CD4-positive, alpha-beta T cell (primary cell): ENCODE results near the gene CCDC70. TPM values are rescaled to one million over a fixed set of nuclear protein-coding genes. Genes with fewer than 3 reads are reported as not detected.
A peak's percentile ranks its signal among the peaks of the same experiment; 100 is the strongest.
"Not testable (repeated sequence)": the region's sequence is repeated elsewhere in the genome, so short reads cannot be mapped to it uniquely, and the experiment has no call there.

ENCODE experiments used
- ATAC-seq: fragments of 200-7000 bp; cut with Tn5 transposase; one replicate; pipeline ENCODE4 v1.10.0; 2022; ENCODE audit warnings: mild to moderate bottlenecking; ENCODE audit not compliant: poor library complexity
- CTCF ChIA-PET: fragments of 350-600 bp; sonication (Branson Sonifier 250); formaldehyde crosslinking; loops from one replicate; lab custom pipeline; 2021; ENCODE audit warnings: antibody characterized with exemption, inconsistent platforms; lab: Charles Lee
- POLR2A ChIA-PET: fragments of 350-600 bp; sonication (Branson Sonifier 250); formaldehyde crosslinking; loops from one replicate; lab custom pipeline; 2021; ENCODE audit warnings: antibody characterized with exemption, inconsistent platforms; lab: Charles Lee
- DNase-seq, 14 experiments: peaks; one replicate each; pipeline ENCODE4 v3.0.0-alpha.2; 2013 to 2020; ENCODE audit warnings: mixed read lengths in 2 of 14
- H3K27ac ChIP-seq, 2 donors: one replicate each; pipeline versions ENCODE4 v1.5.1 to v1.7.0; 2013; ENCODE audit warnings: low read length in 2 of 2, low read depth in 1 of 2, mild to moderate bottlenecking in 1 of 2
- H3K27me3 ChIP-seq, 2 experiments: 1 replicate in 1 of 2; 2 replicates in 1 of 2; pipeline versions ENCODE4 v1.6.1 to v1.7.0; 2013; ENCODE audit warnings: low read length in 2 of 2, control low read depth in 1 of 2, mild to moderate bottlenecking in 1 of 2, moderate library complexity in 1 of 2; ENCODE audit not compliant: insufficient read depth in 2 of 2, control insufficient read depth in 1 of 2
- H3K36me3 ChIP-seq: one replicate; pipeline ENCODE4 v1.6.1; 2013; ENCODE audit warnings: low read length, control low read depth; ENCODE audit not compliant: insufficient read depth
- H3K4me1 ChIP-seq: one replicate; pipeline ENCODE4 v1.6.1; 2013; ENCODE audit warnings: low read length, control low read depth; ENCODE audit not compliant: insufficient read depth
- H3K4me3 ChIP-seq: one replicate; pipeline ENCODE4 v1.5.1; 2013; ENCODE audit warnings: mild to moderate bottlenecking, low read length, moderate library complexity
- H3K9me3 ChIP-seq, 2 experiments: 1 replicate in 1 of 2; 2 replicates in 1 of 2; pipeline versions ENCODE4 v1.6.1 to v1.7.0; 2013; ENCODE audit warnings: low read length in 2 of 2, mild to moderate bottlenecking in 2 of 2, control low read depth in 1 of 2, moderate library complexity in 1 of 2; ENCODE audit not compliant: control insufficient read depth in 1 of 2, insufficient read depth in 1 of 2
- H3K27ac Mint-ChIP-seq: one replicate; pipeline ENCODE4 v1.8.0; 2020; ENCODE audit warnings: mixed read lengths
- H3K27me3 Mint-ChIP-seq: one replicate; pipeline ENCODE4 v1.8.0; 2021; ENCODE audit warnings: mixed read lengths
- H3K36me3 Mint-ChIP-seq: one replicate; pipeline ENCODE4 v1.8.0; 2021; ENCODE audit warnings: low read depth, mixed read lengths
- H3K4me1 Mint-ChIP-seq: one replicate; pipeline ENCODE4 v1.8.0; 2021; ENCODE audit warnings: low read depth, mixed read lengths
- H3K4me3 Mint-ChIP-seq: one replicate; pipeline ENCODE4 v1.8.0; 2020; ENCODE audit warnings: mild to moderate bottlenecking, mixed read lengths
- H3K9me3 Mint-ChIP-seq: one replicate; pipeline ENCODE4 v1.8.0; 2020; ENCODE audit warnings: mixed read lengths
- intact Hi-C, 2 experiments: fragments of 100-400 bp; cut with DNase I in 1 of 2; cut with micrococcal nuclease in 1 of 2; formaldehyde crosslinking; loops; one replicate each; pipeline versions ENCODE4 v1.15.1 to v1.9.0; 2023 to 2025; cut with DNase I, micrococcal nuclease
- total RNA-seq, 174 experiments: library from RNA in 2 of 174; stranded (reverse) in 2 of 174; gene quantifications; one replicate each; pipeline ENCODE4 v1.2.3 and lab custom pipeline; 2021 to 2026
- TF ChIP-seq, protein P1 (sequence below): fragments of 200-600 bp; IDR thresholded peaks from one replicate; pipeline ENCODE4 v1.8.0; 2022; ENCODE audit warnings: antibody characterized with exemption, mild to moderate bottlenecking

Gene CCDC70
- total RNA-seq, 2 experiments from 2014 or later, result not detected

DNA sequence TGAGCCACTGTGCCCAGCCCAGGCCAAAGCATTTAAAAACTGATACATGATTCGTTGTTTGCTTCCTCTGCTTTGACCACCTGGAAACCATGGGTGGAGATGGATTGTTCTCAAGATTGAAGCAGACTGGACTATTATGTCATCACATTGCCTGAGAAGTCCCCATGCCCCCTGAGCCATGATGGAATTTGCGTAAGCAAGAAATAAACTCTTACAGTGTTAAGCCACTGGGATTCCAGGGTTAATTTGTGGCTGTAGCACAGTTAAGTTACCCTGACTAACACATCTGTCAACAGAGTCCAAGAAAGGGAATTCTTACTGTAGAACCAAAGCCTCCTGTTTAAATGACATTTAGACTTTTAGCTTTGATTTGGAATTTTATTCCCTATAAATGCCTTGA, 38.4 kb upstream of the CCDC70 start:
- H3K9me3 ChIP-seq, result no peaks in the 10 kb centered on the region
- peak overlapping the region; percentile 76 to 79 for H3K27ac ChIP-seq
- H3K36me3 Mint-ChIP-seq, result peaks cover 60% of the 10 kb centered on the region
- CTCF ChIA-PET, result interaction anchor here (1.0 to 3.0 kb wide), 3 partner anchors 9 to 26 kb away, joined by 3 to 15 read pairs (median 4); no protein-coding TSS in a partner anchor
- peak overlapping the region; percentile 86 for H3K4me3 Mint-ChIP-seq
- ATAC-seq (no peak), DNase-seq (no peak)
- H3K27me3 ChIP-seq, result no peaks in the 10 kb centered on the region
- POLR2A ChIA-PET, result interaction anchor here (3.5 to 10.0 kb wide), 5 partner anchors 9 to 371 kb away, joined by 27 to 153 read pairs (median 44); partner anchors contain the start of genes DHRS12 and INTS6
- H3K27me3 Mint-ChIP-seq, result no peaks in the 10 kb centered on the region
- peaks cover 88% of the 10 kb centered on the region for H3K4me1 Mint-ChIP-seq
- no peaks in the 10 kb centered on the region for H3K9me3 Mint-ChIP-seq
- peak overlapping the region; percentile 54 for H3K4me3 ChIP-seq
- intact Hi-C loops, result loop anchor here (5.0 to 10.0 kb wide), 3 partner anchors 369 to 1699 kb away; partner anchors contain the start of gene CKAP2 (in 1 of the 2)
- H3K4me1 ChIP-seq, result peaks cover 87% of the 10 kb centered on the region
- H3K27ac Mint-ChIP-seq, result peak overlapping the region; percentile 89
- peaks cover 5% of the 10 kb centered on the region for H3K36me3 ChIP-seq
- TF ChIP-seq, protein P1, sequence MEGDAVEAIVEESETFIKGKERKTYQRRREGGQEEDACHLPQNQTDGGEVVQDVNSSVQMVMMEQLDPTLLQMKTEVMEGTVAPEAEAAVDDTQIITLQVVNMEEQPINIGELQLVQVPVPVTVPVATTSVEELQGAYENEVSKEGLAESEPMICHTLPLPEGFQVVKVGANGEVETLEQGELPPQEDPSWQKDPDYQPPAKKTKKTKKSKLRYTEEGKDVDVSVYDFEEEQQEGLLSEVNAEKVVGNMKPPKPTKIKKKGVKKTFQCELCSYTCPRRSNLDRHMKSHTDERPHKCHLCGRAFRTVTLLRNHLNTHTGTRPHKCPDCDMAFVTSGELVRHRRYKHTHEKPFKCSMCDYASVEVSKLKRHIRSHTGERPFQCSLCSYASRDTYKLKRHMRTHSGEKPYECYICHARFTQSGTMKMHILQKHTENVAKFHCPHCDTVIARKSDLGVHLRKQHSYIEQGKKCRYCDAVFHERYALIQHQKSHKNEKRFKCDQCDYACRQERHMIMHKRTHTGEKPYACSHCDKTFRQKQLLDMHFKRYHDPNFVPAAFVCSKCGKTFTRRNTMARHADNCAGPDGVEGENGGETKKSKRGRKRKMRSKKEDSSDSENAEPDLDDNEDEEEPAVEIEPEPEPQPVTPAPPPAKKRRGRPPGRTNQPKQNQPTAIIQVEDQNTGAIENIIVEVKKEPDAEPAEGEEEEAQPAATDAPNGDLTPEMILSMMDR, result no peak

DNA sequence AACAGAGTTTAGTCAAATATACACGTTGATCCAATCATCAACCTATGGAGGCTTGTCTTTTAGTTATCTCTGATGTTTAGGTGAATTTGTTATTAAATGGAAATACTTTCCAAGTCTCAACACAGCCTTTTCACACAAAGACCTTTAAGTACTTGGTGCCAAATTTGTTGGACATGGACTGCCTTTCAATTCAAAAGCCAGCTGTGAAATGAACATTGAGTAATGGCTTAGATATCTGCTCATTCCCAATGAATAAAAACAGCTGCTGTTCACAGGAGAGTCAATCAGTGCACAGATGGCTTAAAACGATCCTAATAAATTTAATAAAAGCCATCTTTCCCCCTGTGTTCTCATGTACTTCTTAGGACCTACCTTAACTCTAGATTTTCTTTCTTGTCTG, 37.9 kb upstream of the CCDC70 start:
- intact Hi-C loops, result loop anchor here (2.0 to 10.0 kb wide), 4 partner anchors 368 to 1699 kb away; partner anchors contain the start of genes CKAP2 (in 1 of the 2) and INTS6 (in 1 of the 2)
- ChIA-PET POLR2A (interaction anchor here (5.0 to 10.0 kb wide), 4 partner anchors 8 to 371 kb away, joined by 42 to 153 read pairs (median 77); partner anchors contain the start of gene INTS6), CTCF (interaction anchor here (1.0 to 1.1 kb wide), 2 partner anchors 8 to 26 kb away, joined by 3 to 4 read pairs; no protein-coding TSS in a partner anchor)
- Mint-ChIP-seq H3K27ac (peak overlapping the region; percentile 89), H3K36me3 (peaks cover 55% of the 10 kb centered on the region), H3K27me3 (no peaks in the 10 kb centered on the region), H3K4me3 (peak overlapping the region; percentile 86), H3K9me3 (no peaks in the 10 kb centered on the region), H3K4me1 (peaks cover 88% of the 10 kb centered on the region)
- Histone ChIP-seq H3K27me3 (no peaks in the 10 kb centered on the region), H3K27ac (peak overlapping the region; percentile 76 to 79), H3K36me3 (peaks cover 5% of the 10 kb centered on the region), H3K4me3 (peak overlapping the region; percentile 54), H3K4me1 (peaks cover 85% of the 10 kb centered on the region), H3K9me3 (no peaks in the 10 kb centered on the region)
- no peak for ATAC-seq
- TF ChIP-seq, protein P1, result no peak
- DNase-seq, result no peak

DNA sequence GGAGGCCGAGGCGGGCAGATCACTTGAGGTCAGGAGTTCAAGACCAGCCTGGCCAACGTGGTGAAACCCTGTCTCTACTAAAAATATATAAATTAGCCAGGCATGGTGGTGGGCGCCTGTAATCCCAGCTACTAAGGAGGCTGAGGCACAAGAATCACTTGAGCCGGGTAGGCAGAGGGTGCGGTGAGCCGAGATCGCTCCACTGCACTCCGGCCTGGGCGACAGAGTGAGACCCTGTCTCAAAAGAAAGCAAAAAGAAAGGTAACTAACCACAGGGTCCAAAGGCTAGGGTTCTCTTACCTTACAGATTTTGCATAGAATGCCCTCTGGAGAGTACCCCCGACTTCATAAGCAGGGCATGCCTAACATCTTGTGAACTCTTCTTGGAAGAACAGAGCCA, 37.1 kb upstream of the CCDC70 start:
- not testable (repeated sequence) for DNase-seq, H3K9me3 ChIP-seq, H3K27me3 Mint-ChIP-seq, H3K36me3 ChIP-seq, H3K27me3 ChIP-seq, H3K9me3 Mint-ChIP-seq, ATAC-seq
- ChIA-PET POLR2A (interaction anchor here (0.6 to 10.0 kb wide), 11 partner anchors 10 to 631 kb away, joined by 3 to 153 read pairs (median 5); partner anchors contain the start of genes ALG11, ATP7B and INTS6), CTCF (interaction anchor here (1.0 kb wide), 1 partner anchor 20 kb away, joined by 4 read pairs; the partner anchor contains the start of gene TMEM272)
- H3K27ac ChIP-seq, result peak overlapping the region; percentile 76 to 79
- H3K36me3 Mint-ChIP-seq, result peaks cover 46% of the 10 kb centered on the region
- H3K4me3 Mint-ChIP-seq, result peak overlapping the region; percentile 86
- H3K27ac Mint-ChIP-seq, result peak overlapping the region; percentile 89
- intact Hi-C loops, result loop anchor here (1.0 to 10.0 kb wide), 7 partner anchors 9 to 1700 kb away; partner anchors contain the start of genes ALG11 (in 1 of the 2), ATP7B (in 1 of the 2), CKAP2 (in 1 of the 2) and INTS6 (in 1 of the 2)
- peak overlapping the region; percentile 54 for H3K4me3 ChIP-seq
- H3K4me1 Mint-ChIP-seq, result peaks cover 88% of the 10 kb centered on the region
- H3K4me1 ChIP-seq, result peaks cover 82% of the 10 kb centered on the region
